ENCODE results near the gene DAZL. TPM values are rescaled to one million over a fixed set of nuclear protein-coding genes. Genes with fewer than 3 reads are reported as not detected.

The DAZL gene, protein sequence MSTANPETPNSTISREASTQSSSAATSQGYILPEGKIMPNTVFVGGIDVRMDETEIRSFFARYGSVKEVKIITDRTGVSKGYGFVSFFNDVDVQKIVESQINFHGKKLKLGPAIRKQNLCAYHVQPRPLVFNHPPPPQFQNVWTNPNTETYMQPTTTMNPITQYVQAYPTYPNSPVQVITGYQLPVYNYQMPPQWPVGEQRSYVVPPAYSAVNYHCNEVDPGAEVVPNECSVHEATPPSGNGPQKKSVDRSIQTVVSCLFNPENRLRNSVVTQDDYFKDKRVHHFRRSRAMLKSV
- not detected for total RNA-seq

DNA sequence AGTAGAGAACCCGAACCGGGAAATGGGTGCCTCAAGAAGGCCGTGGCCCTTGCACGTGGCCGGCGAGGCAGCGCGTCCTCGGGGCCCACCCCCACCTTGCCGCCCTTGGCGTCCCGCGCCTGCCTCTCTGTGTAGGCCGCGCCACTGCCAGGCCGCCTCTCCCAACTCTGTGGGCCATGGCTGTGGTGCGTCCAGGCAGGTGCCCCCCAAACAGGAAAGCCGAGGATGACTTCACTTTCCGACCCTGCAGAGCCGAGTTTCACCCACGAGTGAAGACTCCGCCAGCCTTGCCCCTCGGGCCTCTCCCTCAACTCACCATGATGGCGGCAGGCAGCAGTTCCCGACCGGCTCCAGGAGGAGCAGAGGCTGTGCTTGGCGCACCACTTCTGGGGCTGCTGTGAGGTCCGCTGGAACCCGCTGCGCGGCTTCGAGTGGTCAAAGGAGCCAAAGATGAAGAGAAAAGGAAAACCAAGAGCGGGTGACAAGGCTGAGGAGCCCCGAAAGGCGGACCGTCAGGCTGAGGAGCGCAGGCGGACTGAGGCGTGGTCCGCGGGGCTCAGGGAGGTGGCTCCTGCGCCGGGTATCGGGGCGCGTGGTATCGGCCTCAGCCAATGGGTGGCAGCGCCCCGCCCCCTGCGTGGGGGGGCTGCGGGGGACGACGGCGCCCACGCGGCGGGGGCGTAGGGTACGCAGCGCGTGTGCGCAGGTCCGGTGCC is at the start of gene DAZL:
Gene DAZL (minus strand): TSS at position 537 of the 716 bp plus-strand sequence. CDS start 218 bp downstream, at position 319.
- intact Hi-C loops (cut with DNase I): loop anchor here (10.0 kb wide), 1 partner anchor 630 kb away; no protein-coding TSS in a partner anchor
- Histone ChIP-seq H3K27ac (no peak within 1 kb of the TSS), H3K4me1 (no peaks in the 10 kb centered on the region), H3K36me3 (no peaks in the 10 kb centered on the region), H3K27me3 (no peaks in the 10 kb centered on the region), H3K4me3 (no peak within 1 kb of the TSS), H3K9me3 (no peaks in the 10 kb centered on the region)
- TF ChIP-seq, protein P1, sequence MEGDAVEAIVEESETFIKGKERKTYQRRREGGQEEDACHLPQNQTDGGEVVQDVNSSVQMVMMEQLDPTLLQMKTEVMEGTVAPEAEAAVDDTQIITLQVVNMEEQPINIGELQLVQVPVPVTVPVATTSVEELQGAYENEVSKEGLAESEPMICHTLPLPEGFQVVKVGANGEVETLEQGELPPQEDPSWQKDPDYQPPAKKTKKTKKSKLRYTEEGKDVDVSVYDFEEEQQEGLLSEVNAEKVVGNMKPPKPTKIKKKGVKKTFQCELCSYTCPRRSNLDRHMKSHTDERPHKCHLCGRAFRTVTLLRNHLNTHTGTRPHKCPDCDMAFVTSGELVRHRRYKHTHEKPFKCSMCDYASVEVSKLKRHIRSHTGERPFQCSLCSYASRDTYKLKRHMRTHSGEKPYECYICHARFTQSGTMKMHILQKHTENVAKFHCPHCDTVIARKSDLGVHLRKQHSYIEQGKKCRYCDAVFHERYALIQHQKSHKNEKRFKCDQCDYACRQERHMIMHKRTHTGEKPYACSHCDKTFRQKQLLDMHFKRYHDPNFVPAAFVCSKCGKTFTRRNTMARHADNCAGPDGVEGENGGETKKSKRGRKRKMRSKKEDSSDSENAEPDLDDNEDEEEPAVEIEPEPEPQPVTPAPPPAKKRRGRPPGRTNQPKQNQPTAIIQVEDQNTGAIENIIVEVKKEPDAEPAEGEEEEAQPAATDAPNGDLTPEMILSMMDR (IDR thresholded peaks at IDR 0.05): no peak
- TF ChIP-seq POLR2A (IDR thresholded peaks at IDR 0.05): no peak
- no peak for DNase-seq
- 92 to 95% methylated on average over 27 of the region's 63 CpGs for WGBS, 2 donors

- Histone ChIP-seq H3K27ac (no peak overlapping the region), H3K4me3 (no peak overlapping the region), H3K9me3 (no peaks in the 10 kb centered on the region), H3K36me3 (no peaks in the 10 kb centered on the region), H3K27me3 (no peaks in the 10 kb centered on the region), H3K4me1 (no peaks in the 10 kb centered on the region)
- TF ChIP-seq POLR2A (IDR thresholded peaks at IDR 0.05): no peak
- TF ChIP-seq, protein P1 (IDR thresholded peaks at IDR 0.05): no peak
- intact Hi-C loops (cut with DNase I): no loop called here
- no peak for DNase-seq
- WGBS, 2 donors: 32 to 44% methylated on average over 1 of the region's 1 CpG
These were observed 49.8 kb upstream of the DAZL start for GRCh38 chr3:16654976-16655375.

DNA sequence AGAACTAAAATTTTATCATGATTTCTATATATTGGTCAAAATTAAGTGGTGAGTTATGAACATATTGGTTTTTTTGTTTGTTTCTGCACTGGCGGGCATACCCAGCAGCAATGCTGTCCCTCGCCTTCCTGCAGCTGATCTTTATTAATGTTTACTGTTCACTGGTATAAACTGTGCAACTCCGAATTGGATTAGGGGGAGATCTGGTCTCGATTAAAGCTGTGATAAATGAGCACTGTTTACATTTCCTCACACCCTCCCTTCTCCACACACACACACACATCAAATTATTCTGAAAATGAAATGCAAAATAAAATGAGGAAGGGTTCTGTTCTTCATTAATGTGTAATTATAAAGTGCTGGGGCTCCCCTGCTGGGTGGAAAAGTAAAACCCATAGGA is 48.5 kb upstream of the DAZL start:
- no peaks in the 10 kb centered on the region for H3K9me3 ChIP-seq
- no peak overlapping the region for H3K27ac ChIP-seq
- H3K27me3 ChIP-seq: no peaks in the 10 kb centered on the region
- TF ChIP-seq POLR2A (IDR thresholded peaks at IDR 0.05): no peak
- TF ChIP-seq, protein P1 (IDR thresholded peaks at IDR 0.05): no peak
- no peak for DNase-seq
- no peaks in the 10 kb centered on the region for H3K4me1 ChIP-seq
- no peak overlapping the region for H3K4me3 ChIP-seq
- 51 to 58% methylated on average over 4 of the region's 4 CpGs for WGBS, 2 donors
- intact Hi-C loops (cut with DNase I): no loop called here
- no peaks in the 10 kb centered on the region for H3K36me3 ChIP-seq

DNA sequence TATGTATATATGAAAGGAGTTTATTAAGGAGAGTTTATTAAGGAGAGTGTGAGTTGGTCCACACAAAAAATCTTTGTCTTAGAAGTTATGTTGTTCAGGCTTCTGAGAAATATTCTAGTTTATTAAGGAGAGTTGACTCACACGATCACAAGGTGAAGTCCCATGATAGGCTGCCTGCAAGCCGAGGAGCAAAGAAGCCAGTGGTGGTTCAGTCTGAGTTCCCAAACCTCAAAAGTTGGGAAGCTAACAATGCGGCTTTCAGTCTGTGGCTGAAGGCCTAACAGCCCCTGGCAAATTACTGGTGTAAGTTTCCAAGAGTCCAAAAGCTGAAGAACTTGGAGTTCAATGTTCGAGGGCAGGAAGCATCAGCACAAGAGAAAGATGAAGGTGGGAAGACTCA is 42.4 kb upstream of the DAZL start:
- TF ChIP-seq, protein P1 (IDR thresholded peaks at IDR 0.05): no peak
- TF ChIP-seq POLR2A (IDR thresholded peaks at IDR 0.05): no peak
- H3K9me3 ChIP-seq: no peaks in the 10 kb centered on the region
- DNase-seq: no peak
- no peaks in the 10 kb centered on the region for H3K27me3 ChIP-seq
- WGBS, 2 donors: 85 to 88% methylated on average over 4 of the region's 4 CpGs
- no peaks in the 10 kb centered on the region for H3K4me1 ChIP-seq
- intact Hi-C loops (cut with DNase I): no loop called here
- H3K27ac ChIP-seq: no peak overlapping the region
- H3K4me3 ChIP-seq: no peak overlapping the region
- H3K36me3 ChIP-seq: no peaks in the 10 kb centered on the region

DNA sequence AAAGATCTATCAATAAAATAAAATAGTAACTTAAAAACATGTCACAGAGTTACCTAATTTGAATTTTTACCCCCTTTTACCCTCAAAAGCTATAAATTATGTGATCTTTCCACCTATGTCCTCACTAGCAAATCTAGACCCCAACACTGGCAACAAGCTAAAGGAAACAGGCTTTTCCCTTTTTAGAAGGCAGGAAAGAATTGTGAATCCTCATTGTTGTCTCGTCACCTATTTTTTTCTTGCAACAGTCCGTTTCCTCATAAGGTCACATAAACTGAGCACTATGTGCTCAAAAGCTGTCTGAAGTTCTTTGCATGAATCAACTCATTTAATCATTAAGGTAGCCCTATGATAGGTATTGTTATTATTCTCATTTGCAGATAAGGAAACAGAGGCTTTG is 34.6 kb upstream of the DAZL start:
- WGBS, 2 donors: 44 to 49% methylated on average over 2 of the region's 2 CpGs
- H3K36me3 ChIP-seq: no peaks in the 10 kb centered on the region
- no peak overlapping the region for H3K4me3 ChIP-seq
- no peaks in the 10 kb centered on the region for H3K4me1 ChIP-seq
- H3K27ac ChIP-seq: no peak overlapping the region
- no peaks in the 10 kb centered on the region for H3K27me3 ChIP-seq
- TF ChIP-seq, protein P1 (IDR thresholded peaks at IDR 0.05): no peak
- no peak for TF ChIP-seq POLR2A (IDR thresholded peaks at IDR 0.05)
- no peak for DNase-seq
- intact Hi-C loops (cut with DNase I): no loop called here
- no peaks in the 10 kb centered on the region for H3K9me3 ChIP-seq
